Fibroblast of skin of right quadriceps (primary cell): Measurements from ENCODE around the gene EXOC4.
A peak's percentile ranks its signal among the peaks of the same experiment; 100 is the strongest.

Experiments
- DNase-seq: peaks from one replicate; pipeline ENCODE4 v3.0.0-alpha.2; 2013

EXOC4 gene

GRCh38 chr7:133815611-133816210, 562.8 kb downstream of the EXOC4 start:
- peak; percentile 31 for DNase-seq

- no peak for DNase-seq
Measured at GRCh38 chr7:133819695-133820094, 566.8 kb downstream of the EXOC4 start.

GRCh38 chr7:133820584-133820983, 567.7 kb downstream of the EXOC4 start:
- DNase-seq, result no peak

- no peak for DNase-seq
Measured at GRCh38 chr7:133821171-133821570, 568.3 kb downstream of the EXOC4 start.

- no peak for DNase-seq
Measured at GRCh38 chr7:133822001-133822641, 569.2 kb downstream of the EXOC4 start.

- DNase-seq, result no peak
Measured at GRCh38 chr7:133822868-133823552, 570.1 kb downstream of the EXOC4 start.

- no peak for DNase-seq
Measured at GRCh38 chr7:133824132-133824531, 571.3 kb downstream of the EXOC4 start.

GRCh38 chr7:133827707-133828623, 575.1 kb downstream of the EXOC4 start:
- no peak for DNase-seq

- DNase-seq, result no peak
Measured at GRCh38 chr7:133828906-133829305, 576.0 kb downstream of the EXOC4 start.

GRCh38 chr7:133829336-133829897, 576.5 kb downstream of the EXOC4 start:
- peak; percentile 82 for DNase-seq

- no peak for DNase-seq
Measured at GRCh38 chr7:133830081-133830480, 577.2 kb downstream of the EXOC4 start.

GRCh38 chr7:133836666-133837065, 583.8 kb downstream of the EXOC4 start:
- no peak for DNase-seq

GRCh38 chr7:133837224-133837623, 584.3 kb downstream of the EXOC4 start:
- DNase-seq, result no peak

GRCh38 chr7:133839121-133839520, 586.2 kb downstream of the EXOC4 start:
- DNase-seq, result no peak

GRCh38 chr7:133843341-133843740, 590.5 kb downstream of the EXOC4 start:
- DNase-seq, result no peak

- no peak for DNase-seq
Measured at GRCh38 chr7:133845005-133845404, 592.1 kb downstream of the EXOC4 start.

- no peak for DNase-seq
Measured at GRCh38 chr7:133846203-133846945, 593.5 kb downstream of the EXOC4 start.

- DNase-seq, result no peak
Measured at GRCh38 chr7:133850497-133851280, 597.8 kb downstream of the EXOC4 start.

- no peak for DNase-seq
Measured at GRCh38 chr7:133851411-133851810, 598.5 kb downstream of the EXOC4 start.

- peak; percentile 91 for DNase-seq
Measured at GRCh38 chr7:133853706-133854276, 600.9 kb downstream of the EXOC4 start.

GRCh38 chr7:133854739-133855138, 601.9 kb downstream of the EXOC4 start:
- DNase-seq, result peak; percentile 69
